Left ventricle myocardium inferior (tissue), 1 donor: Measurements from ENCODE around the gene GCGR. TPM values are rescaled to one million over a fixed set of nuclear protein-coding genes. Genes with fewer than 3 reads are reported as not detected.
A peak's percentile ranks its signal among the peaks of the same experiment; 100 is the strongest.

Experiments used
- DNase-seq: peaks from one replicate; pipeline ENCODE4 v3.0.0-alpha.2; 2020
- H3K27ac ChIP-seq: fragments of 200-600 bp; replicated peaks from 2 replicates; pipeline ENCODE4 v1.8.0; 2021
- H3K27me3 ChIP-seq: fragments of 200-600 bp; 2 replicates; pipeline ENCODE4 v1.8.0; 2021; ENCODE audit warnings: low read depth
- H3K36me3 ChIP-seq: fragments of 200-600 bp; 2 replicates; pipeline ENCODE4 v1.8.0; 2021
- H3K4me1 ChIP-seq: fragments of 200-600 bp; 2 replicates; pipeline ENCODE4 v1.8.0; 2021
- H3K4me3 ChIP-seq: fragments of 200-600 bp; 2 replicates; pipeline ENCODE4 v1.8.0; 2021; ENCODE audit warnings: mild to moderate bottlenecking, moderate library complexity
- H3K9me3 ChIP-seq: fragments of 200-600 bp; replicated peaks from 2 replicates; pipeline ENCODE4 v1.8.0; 2021
- intact Hi-C: fragments of 100-400 bp; cut with micrococcal nuclease; formaldehyde crosslinking; loops from one replicate; pipeline ENCODE4 v1.11.0; 2022
- total RNA-seq: library from RNA; stranded (reverse); fragmentation: NEBNext Ultra II Directional; extraction: Animal tissue kit (Norgen Biotek cat#: 25700); gene quantifications from one replicate; pipeline ENCODE4 v1.2.1, GENCODE V29; 2021
- TF ChIP-seq, protein P1 (sequence below): fragments of 200-600 bp; IDR thresholded peaks from 2 replicates; pipeline ENCODE4 v1.8.0; 2021; ENCODE audit warnings: antibody characterized with exemption, mild to moderate bottlenecking, borderline replicate concordance
- donor health status: DM: no; HTN: yes; CAD: no; lungs with severe emphysema.

The GCGR gene
- total RNA-seq, 1 donor from 2014 or later, result not detected

GRCh38 chr17:81831957-81832607 lies 28.1 kb downstream of the GCGR start:
- DNase-seq, result no peak
- peak overlapping the region; percentile 94 for H3K27ac ChIP-seq
- no peaks in the 10 kb centered on the region for H3K27me3 ChIP-seq
- TF ChIP-seq, protein P1, sequence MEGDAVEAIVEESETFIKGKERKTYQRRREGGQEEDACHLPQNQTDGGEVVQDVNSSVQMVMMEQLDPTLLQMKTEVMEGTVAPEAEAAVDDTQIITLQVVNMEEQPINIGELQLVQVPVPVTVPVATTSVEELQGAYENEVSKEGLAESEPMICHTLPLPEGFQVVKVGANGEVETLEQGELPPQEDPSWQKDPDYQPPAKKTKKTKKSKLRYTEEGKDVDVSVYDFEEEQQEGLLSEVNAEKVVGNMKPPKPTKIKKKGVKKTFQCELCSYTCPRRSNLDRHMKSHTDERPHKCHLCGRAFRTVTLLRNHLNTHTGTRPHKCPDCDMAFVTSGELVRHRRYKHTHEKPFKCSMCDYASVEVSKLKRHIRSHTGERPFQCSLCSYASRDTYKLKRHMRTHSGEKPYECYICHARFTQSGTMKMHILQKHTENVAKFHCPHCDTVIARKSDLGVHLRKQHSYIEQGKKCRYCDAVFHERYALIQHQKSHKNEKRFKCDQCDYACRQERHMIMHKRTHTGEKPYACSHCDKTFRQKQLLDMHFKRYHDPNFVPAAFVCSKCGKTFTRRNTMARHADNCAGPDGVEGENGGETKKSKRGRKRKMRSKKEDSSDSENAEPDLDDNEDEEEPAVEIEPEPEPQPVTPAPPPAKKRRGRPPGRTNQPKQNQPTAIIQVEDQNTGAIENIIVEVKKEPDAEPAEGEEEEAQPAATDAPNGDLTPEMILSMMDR, result no peak
- intact Hi-C loops, result no loop called here
- peaks cover 53% of the 10 kb centered on the region for H3K4me1 ChIP-seq
- H3K9me3 ChIP-seq, result no peaks in the 10 kb centered on the region
- no peaks in the 10 kb centered on the region for H3K36me3 ChIP-seq
- peak overlapping the region; percentile 96 for H3K4me3 ChIP-seq

DNA sequence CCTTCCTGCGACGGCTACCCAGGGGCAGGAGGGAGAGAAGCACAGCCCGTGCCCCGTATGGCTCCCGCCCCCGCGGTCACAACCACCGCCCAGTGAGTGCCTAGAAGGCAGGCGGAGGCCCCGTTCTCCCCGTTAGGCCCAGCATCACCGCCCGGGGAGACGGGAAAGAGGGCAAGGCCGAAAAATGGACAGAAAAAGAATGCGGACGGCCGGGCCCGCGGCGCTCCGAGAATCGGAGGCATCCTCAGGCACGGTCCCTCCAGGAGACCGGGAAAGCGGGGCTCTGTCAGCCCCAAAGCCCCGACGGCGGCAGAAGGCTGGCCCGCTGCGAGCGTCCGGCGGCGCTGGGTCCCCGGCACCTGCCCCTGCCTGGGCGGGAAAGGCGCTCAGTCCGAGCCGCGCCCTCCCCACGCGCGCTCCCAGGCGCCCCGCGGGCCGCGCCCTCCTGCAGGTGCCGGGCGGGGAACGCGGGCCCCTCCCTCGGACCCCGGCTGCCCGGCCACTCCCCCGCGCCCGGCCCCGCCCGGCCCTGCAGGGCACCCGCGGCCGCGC lies 28.7 kb downstream of the GCGR start:
- TF ChIP-seq, protein P1, result no peak
- H3K27ac ChIP-seq, result peak overlapping the region; percentile 94
- peak overlapping the region; percentile 96 for H3K4me3 ChIP-seq
- H3K27me3 ChIP-seq, result no peaks in the 10 kb centered on the region
- intact Hi-C loops, result no loop called here
- peak; percentile 30 for DNase-seq
- H3K9me3 ChIP-seq, result no peaks in the 10 kb centered on the region
- H3K4me1 ChIP-seq, result peaks cover 53% of the 10 kb centered on the region
- no peaks in the 10 kb centered on the region for H3K36me3 ChIP-seq

DNA sequence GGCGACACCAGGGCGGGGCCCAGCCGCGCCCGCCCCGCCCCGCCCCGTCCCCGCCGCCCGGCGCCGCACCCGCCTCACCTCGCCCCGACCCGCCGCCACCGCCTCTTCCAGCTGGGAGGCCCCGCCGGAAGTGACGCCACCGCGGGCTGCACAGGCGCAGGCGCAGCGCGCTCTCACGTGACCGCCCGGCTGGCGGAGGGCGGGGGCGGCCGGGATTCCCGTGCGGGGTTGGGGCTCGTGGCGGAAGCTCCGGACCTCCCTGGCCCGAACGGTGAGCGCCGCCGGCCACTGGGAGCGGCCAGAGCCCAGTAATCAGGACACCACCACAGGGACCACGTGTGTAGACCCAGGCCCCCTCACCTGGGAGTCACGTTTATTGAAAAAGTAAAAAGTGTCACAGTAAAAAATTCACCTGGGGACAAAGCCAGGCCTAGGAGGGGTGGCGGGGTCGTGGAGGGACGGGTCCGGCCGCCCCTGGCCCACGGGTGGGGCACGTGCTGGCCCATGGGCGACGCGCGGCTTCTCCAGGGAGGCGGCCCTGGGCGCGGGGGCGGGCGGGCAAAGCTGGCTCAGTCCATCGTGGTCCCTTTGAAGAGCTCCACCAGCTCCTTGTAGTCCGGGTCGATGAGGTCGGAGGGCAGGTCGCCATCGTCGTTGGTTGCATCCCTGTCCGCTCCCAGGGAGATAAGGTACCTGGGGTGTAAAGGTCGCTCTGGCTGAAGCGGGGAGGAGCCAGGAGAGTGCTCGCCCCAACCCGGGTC lies 29.4 kb downstream of the GCGR start, which contains the start of gene MCRIP1:
TSS of gene MCRIP1 (minus strand) at position 132 of the 761 bp plus-strand sequence. CDS start 8,785 bp downstream, outside the sequence.
- peak; percentile 96 for DNase-seq
- H3K36me3 ChIP-seq, result no peaks in the 10 kb centered on the region
- H3K9me3 ChIP-seq, result no peaks in the 10 kb centered on the region
- peak within 1 kb of the TSS; percentile 94 for H3K27ac ChIP-seq
- H3K4me1 ChIP-seq, result peaks cover 52% of the 10 kb centered on the region
- intact Hi-C loops, result no loop called here
- peak within 1 kb of the TSS; percentile 96 for H3K4me3 ChIP-seq
- TF ChIP-seq, protein P1, result no peak
- no peaks in the 10 kb centered on the region for H3K27me3 ChIP-seq

DNA sequence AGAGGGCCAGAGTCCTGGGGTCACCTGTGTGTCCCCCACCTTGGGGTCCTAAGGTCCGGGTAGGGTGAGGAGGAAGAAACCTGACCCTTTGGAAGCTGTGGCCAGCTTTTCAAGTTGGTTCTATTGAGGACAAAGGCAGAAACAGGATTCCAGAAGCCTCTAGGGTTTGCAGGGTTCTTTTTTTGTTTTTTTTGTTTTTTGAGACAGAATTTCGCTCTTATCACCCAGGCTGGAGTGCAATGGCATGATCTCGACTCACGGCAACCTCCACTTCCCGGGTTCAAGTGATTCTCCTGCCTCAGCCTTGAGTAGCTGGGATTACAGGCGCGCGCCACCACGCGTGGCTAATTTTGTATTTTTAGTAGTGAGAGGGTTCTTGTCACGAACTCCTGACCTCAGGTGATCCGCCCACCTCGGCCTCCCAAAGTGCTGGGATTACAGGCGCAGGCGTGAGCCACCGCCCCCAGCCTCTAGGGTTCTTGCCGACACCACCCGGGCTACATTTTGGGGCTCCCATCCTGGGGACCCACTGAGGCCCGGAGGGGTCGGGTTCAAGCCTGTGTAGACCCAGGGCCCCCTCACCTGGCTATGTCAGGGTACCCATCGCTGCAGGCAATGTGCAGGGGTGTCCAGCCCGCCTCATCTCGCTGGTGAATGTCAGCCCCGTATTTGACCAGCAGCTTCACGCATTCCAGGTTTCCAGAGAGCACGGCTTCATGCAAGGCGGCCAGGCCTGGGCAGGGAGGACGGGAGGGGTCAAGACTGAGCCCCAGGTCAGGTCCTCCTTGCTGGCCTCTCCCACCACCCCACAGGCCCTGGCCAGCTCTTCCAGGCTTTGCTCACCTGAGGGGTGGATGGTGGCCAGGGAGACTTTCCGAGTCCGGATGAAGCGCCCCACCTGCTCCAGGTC lies 30.2 kb downstream of the GCGR start:
- Histone ChIP-seq H3K4me1 (peaks cover 44% of the 10 kb centered on the region), H3K27me3 (no peaks in the 10 kb centered on the region), H3K4me3 (peak overlapping the region; percentile 96), H3K36me3 (no peaks in the 10 kb centered on the region), H3K27ac (peak overlapping the region; percentile 88), H3K9me3 (no peaks in the 10 kb centered on the region)
- intact Hi-C loops, result no loop called here
- DNase-seq, result no peak
- TF ChIP-seq, protein P1, result no peak

- TF ChIP-seq, protein P1, result no peak
- intact Hi-C loops, result no loop called here
- Histone ChIP-seq H3K9me3 (no peaks in the 10 kb centered on the region), H3K4me3 (peak within 1 kb of the TSS; percentile 96), H3K36me3 (no peaks in the 10 kb centered on the region), H3K4me1 (peaks cover 41% of the 10 kb centered on the region), H3K27ac (peak within 1 kb of the TSS; percentile 88), H3K27me3 (no peaks in the 10 kb centered on the region)
- no peak for DNase-seq
Measured at GRCh38 chr17:81834831-81835267, 30.9 kb downstream of the GCGR start, which contains the start of gene PPP1R27. PPP1R27 (minus strand) TSS chr17:81835050; CDS start chr17:81834953, 97 bp downstream.
